ENCODE data around the gene TMEM106A. TPM values are rescaled to one million over a fixed set of nuclear protein-coding genes. Genes with fewer than 3 reads are reported as not detected.
A peak's percentile ranks its signal among the peaks of the same experiment; 100 is the strongest.

The TMEM106A gene
- total and polyA plus RNA-seq, 2 of the 13 experiments (the other 11 are each of a cell fraction or from before 2014, with no cell fraction given) = 16.9 to 35.9 TPM

DNA sequence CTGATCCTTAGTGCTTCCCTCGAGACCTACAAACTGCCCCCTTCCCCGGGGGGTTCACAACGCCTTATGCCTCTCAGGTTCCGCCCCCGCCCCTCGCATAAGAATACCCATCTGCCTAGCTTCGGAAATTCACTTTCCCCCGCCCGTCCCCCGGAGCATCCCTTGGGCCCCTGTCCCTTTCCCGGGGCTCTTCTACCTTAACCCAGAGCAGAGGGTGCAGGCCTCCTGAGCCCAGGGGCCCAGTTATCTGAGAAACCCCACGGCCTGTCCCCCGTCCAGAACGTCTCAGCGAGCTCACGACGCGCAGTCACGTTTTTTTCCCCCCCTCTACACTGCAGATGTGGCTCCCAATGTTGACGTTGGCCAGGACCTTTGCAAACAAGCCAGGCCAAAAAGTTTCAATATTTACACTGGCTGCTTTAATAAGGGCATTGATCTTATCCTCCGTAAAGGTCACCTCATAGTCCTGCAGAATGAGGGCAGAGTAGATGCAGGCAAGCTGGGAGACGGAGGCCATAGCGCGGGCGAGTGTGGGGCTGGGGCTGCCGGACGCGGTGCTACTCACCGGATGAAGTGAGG lies 42.0 kb upstream of the TMEM106A start (continued):
- peak; percentile 35; the same call in 1 of the 2 replicates for TF ChIP-seq HBP1 (CRISPR knock-in tag; IDR thresholded peaks at IDR 0.05; ENCODE audit: low read depth)
- TF ChIP-seq ZNF782 (CRISPR knock-in tag; IDR thresholded peaks at IDR 0.05; ENCODE audit: borderline replicate concordance) = no peak
- no peak for TF ChIP-seq ZBTB20 (CRISPR knock-in tag; IDR thresholded peaks at IDR 0.05; ENCODE audit: borderline replicate concordance, low read depth)
- TF ChIP-seq SNAI1 (CRISPR knock-in tag; IDR thresholded peaks at IDR 0.05; ENCODE audit: borderline replicate concordance) = no peak
- no peak for TF ChIP-seq ZNF3 (CRISPR knock-in tag; IDR thresholded peaks at IDR 0.05)
- no peak; the same call in 1 of the 2 replicates for TF ChIP-seq ZGPAT (CRISPR knock-in tag; IDR thresholded peaks at IDR 0.05)
- TF ChIP-seq ZNF121 (CRISPR knock-in tag; IDR thresholded peaks at IDR 0.05) = no peak
- no peak for TF ChIP-seq HOMEZ (CRISPR knock-in tag; IDR thresholded peaks at IDR 0.05; ENCODE audit: low read depth)
- no peak for TF ChIP-seq HNF4G (IDR thresholded peaks at IDR 0.05; ENCODE audit: borderline replicate concordance, low read depth, low read length)
- TF ChIP-seq HNF4G (CRISPR knock-in tag; IDR thresholded peaks at IDR 0.05; ENCODE audit: borderline replicate concordance, low read depth) = peak; percentile 73
- TF ChIP-seq ZBTB1 (CRISPR knock-in tag; IDR thresholded peaks at IDR 0.05; ENCODE audit: borderline replicate concordance) = no peak
- TF ChIP-seq ZNF703 (CRISPR knock-in tag; IDR thresholded peaks at IDR 0.05; ENCODE audit: borderline replicate concordance) = peak; percentile 84
- no peak for TF ChIP-seq ZNF44 (CRISPR knock-in tag; IDR thresholded peaks at IDR 0.05)
- TF ChIP-seq GMEB1 (CRISPR knock-in tag; IDR thresholded peaks at IDR 0.05; ENCODE audit: borderline replicate concordance) = 0 out of 2 replicates have a peak, but pooled peaks have one; percentile 42
- TF ChIP-seq, protein P1, sequence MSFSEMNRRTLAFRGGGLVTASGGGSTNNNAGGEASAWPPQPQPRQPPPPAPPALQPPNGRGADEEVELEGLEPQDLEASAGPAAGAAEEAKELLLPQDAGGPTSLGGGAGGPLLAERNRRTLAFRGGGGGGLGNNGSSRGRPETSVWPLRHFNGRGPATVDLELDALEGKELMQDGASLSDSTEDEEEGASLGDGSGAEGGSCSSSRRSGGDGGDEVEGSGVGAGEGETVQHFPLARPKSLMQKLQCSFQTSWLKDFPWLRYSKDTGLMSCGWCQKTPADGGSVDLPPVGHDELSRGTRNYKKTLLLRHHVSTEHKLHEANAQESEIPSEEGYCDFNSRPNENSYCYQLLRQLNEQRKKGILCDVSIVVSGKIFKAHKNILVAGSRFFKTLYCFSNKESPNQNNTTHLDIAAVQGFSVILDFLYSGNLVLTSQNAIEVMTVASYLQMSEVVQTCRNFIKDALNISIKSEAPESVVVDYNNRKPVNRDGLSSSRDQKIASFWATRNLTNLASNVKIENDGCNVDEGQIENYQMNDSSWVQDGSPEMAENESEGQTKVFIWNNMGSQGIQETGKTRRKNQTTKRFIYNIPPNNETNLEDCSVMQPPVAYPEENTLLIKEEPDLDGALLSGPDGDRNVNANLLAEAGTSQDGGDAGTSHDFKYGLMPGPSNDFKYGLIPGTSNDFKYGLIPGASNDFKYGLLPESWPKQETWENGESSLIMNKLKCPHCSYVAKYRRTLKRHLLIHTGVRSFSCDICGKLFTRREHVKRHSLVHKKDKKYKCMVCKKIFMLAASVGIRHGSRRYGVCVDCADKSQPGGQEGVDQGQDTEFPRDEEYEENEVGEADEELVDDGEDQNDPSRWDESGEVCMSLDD (CRISPR knock-in tag; IDR thresholded peaks at IDR 0.05; ENCODE audit: borderline replicate concordance) = no peak
- peak; percentile 53; the same call in 1 of the 2 replicates for TF ChIP-seq HIVEP1 (CRISPR knock-in tag; IDR thresholded peaks at IDR 0.05)
- peak; percentile 92 for TF ChIP-seq FOXA1 (IDR thresholded peaks at IDR 0.05)
- peak; percentile 97 for TF ChIP-seq FOXA1 (CRISPR knock-in tag; IDR thresholded peaks at IDR 0.05)
- TF ChIP-seq AGO1 (IDR thresholded peaks at IDR 0.05; ENCODE audit: low read depth, low read length, poor library complexity, severe bottlenecking) = no peak
- TF ChIP-seq ZNF292 (CRISPR knock-in tag; IDR thresholded peaks at IDR 0.05; ENCODE audit: borderline replicate concordance, low read depth) = no peak

Measured in HepG2 (cell line).